Stimulated activated CD8-positive, alpha-beta memory T cell treated with anti-CD3 and anti-CD28 coated beads, Interleukin-2, amount 100 ng/mL, for 48 hours (primary cell): ENCODE data around the gene CPEB2.
"Not testable (repeated sequence)": the region's sequence is repeated elsewhere in the genome, so short reads cannot be mapped to it uniquely, and the experiment has no call there.

ENCODE experiments used
- DNase-seq, 2 donors: peaks; one replicate each; pipeline ENCODE4 v3.0.0-alpha.2; 2020; ENCODE audit warnings: low read depth in 2 of 2

The CPEB2 gene

DNA sequence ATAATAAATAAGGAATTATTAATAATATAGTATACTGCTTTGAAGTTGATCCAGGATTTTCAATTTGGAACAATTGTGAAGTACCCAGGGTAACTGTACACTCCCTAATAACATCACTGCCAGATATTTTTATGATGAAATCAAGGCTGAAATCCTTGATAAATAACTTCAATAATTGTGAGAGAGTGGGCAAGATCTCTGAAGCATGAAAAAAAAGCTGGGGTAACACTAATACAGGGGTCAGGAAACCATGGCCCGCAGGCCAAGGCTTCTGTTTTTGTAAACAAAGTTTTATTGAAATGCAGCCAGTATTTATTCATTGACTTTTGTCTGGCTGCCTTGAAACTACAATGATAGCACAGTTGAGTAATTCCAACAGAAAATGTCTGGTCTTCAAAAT is 41.6 kb downstream of the CPEB2 start:
- no peak for DNase-seq

DNA sequence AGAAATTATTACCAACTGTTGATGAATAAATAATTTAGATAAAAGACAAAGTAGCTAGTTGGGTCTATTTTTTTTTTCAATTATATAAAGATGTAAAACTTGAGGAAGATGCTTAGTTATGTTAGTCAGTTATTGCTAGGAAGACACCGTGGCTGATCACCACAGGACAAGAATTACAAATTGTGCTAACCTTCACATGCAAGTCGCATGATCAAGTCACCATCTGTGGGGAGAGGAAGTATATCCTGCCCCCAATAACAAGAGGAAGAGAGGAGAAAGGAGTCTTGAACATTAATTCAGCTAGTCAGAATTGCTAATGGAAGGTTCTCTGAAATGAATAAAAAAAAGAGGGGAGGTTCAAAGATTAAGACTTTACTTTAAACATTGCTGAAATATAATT is 52.3 kb downstream of the CPEB2 start:
- DNase-seq: no peak

DNA sequence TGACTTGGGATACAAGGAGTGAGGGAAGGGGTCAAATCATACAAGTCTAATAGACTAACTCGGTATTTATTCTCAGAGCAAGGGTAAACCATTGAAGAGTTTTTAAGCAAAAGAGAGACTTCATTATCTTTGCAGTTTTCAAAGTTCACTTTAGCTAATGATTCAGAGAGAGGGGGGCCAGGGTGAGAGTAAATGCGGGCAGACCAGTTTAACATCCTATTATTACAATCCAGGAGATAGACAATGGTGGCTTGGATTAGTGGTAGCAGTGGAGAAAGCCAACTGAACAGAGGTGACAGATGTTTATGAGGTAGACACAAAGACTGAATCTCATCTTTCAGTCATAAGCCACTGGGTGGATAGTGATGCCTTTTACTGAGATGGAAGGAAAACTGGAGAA is 57.9 kb downstream of the CPEB2 start:
- DNase-seq: no peak

DNA sequence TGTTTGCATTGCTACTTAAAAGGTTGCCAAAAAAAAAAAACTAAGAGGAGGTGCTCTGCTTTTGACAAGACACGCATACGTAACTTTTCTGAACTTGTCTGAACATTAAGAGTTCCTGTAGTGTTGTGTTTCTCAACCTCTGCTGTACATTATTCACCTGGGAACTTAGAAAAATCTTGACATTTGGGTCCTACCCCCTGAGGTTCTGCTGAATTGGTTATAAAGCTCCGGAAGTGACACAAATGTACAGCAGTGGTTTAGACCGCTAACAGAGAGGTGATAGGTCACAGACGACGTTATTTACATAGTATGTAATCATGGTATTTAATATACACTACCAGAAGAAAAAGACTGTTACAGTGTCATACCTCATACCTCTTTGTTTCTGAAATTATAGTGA is 61.1 kb downstream of the CPEB2 start:
- no peak for DNase-seq

DNA sequence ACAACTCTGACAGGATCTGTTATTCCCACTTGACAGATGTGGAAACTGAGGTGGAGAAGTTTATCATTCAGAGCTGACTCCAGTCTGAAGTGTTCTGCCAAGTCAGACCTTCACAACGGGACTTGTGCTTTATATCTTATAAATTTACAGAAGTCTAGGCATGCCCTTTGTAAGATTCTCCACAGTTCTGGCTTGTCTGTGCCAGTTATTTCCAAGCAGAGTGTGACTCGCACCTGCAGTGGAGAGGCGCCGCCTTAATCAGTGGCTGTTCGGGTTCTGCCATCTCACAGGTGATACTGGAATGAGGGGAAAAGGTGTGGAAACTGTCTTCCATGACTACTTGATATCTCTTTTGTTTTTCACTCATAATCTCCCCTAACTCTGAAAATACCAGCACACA is 63.2 kb downstream of the CPEB2 start:
- DNase-seq: no peak

DNA sequence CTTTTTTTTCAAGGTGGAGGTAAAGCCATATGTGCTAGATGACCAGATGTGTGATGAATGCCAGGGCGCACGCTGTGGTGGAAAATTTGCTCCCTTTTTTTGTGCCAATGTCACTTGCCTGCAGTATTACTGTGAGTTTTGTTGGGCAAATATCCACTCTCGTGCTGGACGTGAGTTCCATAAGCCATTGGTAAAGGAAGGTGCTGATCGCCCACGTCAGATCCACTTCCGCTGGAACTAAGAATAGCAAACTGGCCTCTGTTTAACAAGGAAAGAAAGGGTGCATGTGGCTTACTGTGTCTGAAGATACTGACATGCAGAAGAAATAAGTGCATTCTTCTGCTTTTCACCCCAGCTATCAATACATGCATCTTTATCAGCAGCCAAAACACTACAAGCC is 63.9 kb downstream of the CPEB2 start:
- no peak for DNase-seq

DNA sequence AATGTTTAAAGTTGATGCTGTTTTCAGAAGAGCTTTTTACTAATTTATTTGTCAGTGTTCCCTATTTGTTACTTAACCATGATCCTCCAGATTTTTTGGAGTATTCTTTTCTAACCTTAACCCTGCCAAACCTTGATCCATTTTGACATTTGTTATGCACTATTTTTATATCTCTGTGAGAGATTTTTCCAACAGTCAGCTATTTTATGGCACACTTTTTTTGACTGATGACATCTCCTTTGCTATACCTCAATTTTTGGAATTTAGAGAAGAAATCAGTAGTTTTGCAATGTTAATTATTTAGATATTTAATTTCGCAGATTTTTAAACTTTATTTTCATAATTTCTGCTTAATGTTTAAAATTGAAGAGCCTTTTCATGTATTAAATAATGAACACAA is 66.0 kb downstream of the CPEB2 start:
- DNase-seq: no peak

DNA sequence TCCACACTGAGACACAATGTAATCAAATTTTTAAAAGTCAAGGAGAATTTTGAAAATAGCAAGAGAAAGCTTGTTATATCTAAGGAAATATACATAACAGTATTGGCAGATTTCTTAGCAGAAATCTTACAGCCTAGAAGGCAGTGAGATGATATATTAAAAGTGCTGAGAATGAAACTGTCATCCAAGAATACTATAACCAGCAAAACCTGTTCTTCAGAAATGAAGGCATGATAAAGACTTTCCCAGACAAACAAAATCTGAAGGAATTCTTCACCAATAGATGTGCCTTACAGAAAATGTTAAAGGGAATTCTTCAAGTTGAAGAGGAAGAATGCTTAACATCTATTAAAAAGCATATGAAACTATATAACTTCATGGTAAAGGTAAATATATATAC is 73.6 kb downstream of the CPEB2 start:
- DNase-seq: no peak

DNA sequence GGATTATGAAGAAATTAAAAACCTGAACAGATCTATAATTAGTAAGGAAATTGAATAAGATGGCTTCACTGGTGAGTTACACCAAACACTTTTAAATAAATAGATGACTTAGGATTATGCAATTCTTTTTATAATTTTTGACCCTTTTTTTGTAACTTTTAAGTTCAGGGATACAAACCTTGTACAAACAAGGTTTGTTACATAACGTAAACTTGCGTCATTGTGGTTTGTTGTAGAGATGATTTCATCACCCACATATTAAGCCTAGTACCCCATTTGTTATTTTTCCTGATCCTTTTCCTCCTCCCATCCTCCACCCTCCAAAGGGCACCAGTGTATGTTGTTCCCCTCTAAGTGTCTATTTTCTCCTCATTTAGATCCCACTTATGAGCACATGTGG is 75.7 kb downstream of the CPEB2 start:
- no peak for DNase-seq

DNA sequence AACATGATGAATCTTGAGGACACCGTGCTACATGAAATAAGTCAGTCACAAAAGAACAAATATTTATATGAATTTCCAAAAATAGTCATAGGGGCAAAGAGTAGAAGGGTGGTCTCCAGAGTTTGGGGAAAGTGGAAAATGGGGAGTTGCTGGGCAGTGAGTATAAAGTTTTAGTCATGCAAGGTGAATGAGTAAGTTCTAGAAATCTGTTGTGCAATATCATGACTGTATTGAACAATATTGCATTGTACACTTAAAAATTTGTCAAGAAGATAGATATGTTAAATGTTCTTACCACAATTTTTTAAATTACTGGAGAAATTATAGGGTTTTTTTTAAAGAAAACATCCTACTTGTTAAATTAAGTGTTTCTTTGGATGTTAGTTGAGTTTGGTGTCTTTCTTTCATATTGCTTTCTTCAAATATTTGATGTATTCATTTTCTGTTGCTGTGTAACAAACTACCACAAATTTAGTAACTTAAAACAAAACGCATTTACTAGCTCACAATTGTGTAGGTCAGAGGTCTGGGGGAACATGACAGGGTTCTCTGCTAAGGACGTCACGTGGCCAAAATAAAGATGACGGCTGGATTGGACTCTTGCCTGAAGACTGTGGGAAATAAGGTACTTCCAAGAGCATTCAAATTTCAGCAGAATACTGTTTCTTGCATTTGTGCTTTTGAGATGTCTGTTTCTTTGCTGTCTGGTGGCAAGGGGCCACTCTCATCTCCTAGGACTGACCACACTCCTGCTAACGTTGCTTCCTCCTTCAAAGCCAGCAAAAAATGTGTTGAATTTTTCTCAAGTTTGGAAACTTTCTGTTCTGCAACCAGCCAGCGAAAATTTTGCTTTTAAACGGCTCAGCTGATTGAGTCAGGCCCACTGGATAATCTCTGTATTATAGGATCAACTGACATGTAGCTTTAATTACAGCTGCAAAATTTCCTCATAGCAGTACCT is 76.7 kb downstream of the CPEB2 start:
- no peak for DNase-seq

DNA sequence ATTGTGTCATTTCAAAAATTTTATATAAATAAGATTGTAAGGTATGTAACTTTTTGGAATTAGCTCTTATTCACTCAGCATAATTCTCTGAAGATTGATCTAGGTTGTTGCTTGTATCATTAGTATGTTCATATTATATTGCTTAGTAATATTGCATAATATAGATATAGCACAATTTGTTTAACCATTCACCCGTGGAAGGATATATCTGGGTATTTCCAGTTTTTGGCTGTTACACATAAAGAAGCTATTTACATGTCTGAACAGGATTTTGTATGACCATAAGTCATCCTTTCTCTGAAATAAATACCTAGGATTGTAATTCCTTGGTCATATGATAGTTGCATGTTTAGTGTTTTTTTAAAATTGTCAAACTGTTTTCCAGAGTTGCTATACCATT is 82.5 kb downstream of the CPEB2 start:
- no peak for DNase-seq

DNA sequence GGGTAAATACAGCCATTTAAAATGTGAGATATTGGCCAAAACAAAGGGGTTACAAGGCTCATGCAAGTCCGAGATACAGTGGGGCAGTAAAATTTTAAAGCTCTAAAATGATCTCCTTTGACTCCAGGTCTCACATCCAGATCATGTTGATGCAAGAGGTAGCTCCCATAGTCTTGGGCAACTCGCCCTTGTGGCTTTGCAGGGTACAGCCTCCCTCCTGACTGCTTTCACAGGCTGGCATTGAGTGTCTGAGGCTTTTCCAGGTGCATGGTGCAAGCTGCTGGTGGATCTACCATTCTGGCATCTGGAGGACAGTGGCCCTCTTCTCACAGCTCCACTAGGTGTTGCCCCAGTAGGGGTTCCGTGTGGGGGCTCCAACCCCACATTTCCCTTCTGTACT is 83.5 kb downstream of the CPEB2 start:
- DNase-seq: not testable (repeated sequence)

DNA sequence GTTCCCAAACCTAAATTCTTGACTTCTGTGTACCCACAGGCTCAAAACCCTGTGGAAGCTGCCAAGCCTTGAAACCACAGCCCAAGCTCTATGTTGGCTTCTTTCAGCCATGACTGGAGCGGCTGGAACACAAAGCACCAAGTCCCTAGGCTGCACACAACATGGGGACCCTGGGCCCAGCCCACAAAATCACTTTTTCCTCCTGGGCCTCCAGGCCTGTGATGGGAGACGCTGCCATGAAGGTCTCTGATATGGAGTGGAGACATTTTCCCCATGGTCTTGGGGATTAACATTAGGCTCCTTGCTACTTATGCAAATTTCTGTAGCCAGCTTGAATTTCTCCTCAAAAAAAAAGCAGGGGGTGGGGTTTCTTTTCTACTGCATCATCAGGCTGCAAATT is 84.0 kb downstream of the CPEB2 start:
- DNase-seq: not testable (repeated sequence)

DNA sequence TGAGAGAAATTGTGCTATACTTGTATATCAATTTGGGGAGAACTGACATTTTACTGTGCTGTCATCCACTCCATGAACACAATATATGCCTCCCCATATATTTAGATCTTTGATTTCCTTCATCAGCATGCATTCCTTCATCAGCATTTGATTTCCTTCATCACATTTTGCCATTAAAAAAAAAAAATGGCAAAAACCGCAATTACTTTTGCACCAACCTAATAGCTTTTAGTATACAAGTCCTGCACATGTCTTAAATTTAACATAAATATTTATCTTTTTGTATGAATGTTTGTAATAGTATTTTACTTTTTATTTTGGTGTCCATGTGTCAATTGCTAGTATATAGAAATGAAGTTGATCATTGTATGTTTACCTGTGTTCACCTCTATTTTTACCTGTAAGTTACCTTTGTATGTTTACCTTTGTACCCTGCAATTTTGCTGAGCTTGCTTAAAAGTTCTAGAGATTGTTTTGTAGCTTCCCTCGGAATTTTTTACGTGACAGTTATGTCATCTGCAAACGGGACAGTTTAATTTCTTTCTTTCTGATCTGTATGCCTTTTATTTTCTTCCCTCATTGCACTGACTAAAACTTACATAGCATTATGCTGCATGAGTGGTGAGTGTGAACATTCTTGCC is 86.2 kb downstream of the CPEB2 start:
- no peak for DNase-seq

DNA sequence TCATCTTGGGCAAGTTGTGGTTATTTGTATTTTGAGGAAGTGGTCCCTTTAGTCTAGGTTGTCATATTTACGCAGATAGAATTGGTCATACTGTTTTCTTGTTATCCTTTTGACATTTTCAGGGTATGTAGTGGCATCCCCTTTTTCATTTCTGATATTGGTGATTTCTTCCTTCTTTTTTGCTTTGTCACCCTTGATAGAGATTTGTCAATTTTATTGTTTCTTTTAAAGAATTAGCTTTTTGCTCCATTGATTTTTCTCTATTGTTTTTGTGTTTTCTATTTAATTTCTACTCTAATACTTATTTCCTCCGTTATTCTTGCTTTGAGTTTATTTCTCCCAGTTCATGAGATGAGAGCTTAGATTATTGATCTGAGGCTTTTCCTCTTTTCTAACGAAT is 87.7 kb downstream of the CPEB2 start:
- DNase-seq: no peak

DNA sequence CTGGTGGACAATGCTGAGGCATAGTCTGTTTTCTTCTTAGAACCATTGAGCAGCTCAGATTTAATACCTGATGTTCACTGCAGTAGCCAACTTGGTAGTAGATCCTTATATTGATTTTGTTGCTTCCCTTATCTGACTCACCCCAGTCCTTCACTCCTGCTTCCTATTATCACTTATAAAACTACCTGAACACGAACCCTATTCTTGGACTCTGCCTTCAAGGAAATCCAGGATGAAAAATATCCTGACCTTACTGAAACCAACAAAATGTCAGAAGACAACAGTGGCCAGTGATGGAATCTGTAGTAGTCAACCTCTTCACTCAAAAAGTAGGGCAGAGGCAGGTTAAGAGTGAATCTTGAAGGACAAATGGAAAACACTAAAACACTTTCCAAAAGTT is 98.1 kb downstream of the CPEB2 start:
- DNase-seq: no peak

DNA sequence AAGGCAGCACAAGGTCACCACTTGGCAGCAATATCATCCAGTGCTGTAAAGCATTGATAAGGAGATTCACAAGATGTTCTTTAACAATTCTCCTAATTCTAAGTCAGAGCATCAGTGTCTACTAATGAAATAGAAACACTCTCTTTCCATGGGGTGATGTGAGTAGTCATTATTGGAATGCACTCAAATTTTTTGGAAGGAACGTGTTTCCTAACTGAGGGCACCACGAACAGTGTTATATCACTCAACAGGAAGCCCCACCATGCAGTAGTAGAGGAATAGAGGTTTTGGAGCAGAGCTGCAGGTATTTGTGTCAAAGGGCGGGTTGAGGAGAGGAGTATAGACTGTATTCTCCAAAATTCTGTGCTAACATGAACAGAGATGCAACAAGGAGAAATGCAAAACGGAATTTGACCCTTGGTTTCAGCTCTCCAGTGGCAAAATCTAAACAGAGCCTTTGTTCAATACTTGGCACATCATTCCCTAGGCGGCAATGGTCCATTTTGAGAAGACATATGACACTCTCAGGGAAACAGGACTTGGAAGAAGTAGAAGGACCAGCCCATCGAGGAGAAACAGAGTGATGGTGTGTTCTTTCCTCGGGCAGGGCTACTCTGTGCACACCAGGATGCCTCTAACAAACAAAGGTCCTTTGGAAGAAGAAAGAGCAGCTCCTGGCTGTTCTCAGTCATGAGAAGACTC is 98.9 kb downstream of the CPEB2 start:
- no peak for DNase-seq

DNA sequence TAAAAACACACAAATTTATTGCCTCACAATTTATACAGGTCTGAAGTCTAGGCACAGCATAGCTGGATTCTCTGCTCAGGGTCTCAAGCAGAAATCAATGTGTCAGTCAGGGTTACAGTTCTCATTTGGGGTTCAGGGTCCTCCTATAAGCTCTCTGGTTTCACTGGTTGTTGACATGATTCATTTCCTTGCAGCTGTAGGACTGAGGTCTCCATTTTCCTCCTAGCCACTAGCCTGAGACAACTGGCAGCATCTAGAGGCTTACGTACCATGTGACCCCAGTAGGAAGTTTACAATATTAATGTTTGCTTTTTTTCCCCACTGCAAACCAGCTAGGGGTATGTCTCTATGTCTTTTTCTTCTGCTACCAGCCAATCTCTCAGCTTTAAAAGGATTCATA is 102.5 kb downstream of the CPEB2 start:
- no peak for DNase-seq

DNA sequence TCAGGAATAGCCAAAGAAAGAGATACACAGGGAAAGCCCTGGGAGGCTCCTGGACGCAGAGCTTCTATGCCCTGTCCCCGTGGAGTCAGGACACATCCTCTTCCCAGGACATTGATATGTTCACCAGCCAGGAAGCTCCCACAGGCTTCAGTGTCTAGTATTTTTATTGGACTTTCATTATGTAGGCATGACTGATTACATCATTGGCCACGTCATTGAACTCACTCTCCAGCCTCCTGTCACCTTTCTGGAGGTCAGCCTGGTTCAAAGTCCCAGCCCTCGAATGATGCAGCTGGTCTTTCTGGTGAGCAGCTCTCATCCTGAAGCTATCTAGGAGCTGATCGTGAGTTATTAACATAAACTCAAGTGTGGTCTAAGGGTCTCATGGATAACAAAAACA is 104.1 kb downstream of the CPEB2 start:
- DNase-seq: no peak

DNA sequence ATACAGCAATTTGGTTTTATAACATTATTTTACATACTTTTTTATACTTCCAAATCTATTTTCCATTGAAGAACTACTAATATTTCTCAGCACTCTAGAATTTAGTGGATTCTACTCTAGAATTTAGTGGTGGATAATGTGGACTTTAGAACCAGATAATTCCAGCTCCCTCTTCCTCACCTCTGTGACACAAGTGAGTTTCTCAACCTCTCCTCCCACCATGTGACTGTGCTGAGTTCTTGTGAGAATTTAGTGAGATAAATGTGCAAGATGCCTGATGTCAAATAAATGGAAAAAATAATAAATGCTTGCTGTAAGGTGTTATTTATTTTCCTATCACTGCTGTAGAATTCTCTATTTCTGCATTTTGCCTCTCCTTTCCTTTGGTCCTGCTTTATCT is 107.3 kb downstream of the CPEB2 start:
- DNase-seq: no peak

DNA sequence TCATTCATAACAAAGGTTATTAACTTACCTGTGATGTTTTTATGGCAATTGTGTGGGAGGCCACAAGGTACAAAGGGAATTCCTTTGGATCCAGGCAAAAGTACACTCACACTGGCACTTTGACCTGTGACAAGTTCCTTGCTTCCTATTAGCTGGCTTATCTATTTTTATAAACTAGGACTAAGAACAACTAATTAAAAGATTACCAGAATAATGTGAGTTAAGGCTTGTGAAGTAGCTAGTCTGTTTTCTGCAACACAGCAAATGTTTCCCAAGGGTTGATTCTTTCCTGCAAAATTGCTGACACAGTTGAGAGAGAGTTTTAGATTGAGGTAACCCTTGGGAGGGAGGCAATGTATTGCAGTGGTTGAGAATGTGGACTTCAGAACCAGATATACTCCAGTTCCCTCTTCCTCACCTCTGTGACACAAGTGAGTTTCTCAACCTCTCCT is 107.9 kb downstream of the CPEB2 start:
- no peak for DNase-seq

DNA sequence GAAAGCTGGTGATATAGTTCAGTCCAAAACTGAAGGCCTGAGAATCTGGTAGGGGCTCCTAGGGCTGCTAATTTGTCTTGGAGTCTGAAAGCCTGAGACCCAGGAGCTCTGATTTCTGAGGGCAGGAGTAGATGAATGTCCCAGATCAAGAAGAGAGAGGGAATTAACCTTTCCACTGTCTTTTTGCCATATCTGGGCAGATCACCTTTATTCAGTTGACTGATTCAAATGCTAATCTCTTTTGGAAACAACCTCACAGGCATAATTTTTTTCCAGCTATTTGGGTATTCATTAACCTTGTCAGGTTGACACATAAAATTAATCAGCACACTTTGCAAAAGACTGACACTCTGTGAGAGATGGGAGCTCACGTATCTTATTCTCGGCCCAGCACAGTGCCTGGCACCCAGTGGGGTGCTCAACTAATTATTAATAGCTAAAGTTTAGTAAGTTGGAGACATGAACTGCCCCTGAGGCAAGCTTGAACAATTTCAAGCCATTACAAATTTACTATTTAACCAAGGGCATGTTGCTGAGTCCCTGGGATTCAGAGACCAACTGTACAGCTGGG is 114.3 kb downstream of the CPEB2 start:
- DNase-seq: no peak
